ENCODE measurements around the gene NUDT16L1. TPM values are rescaled to one million over a fixed set of nuclear protein-coding genes. Genes with fewer than 3 reads are reported as not detected.

The NUDT16L1 gene
- total and polyA plus RNA-seq, 2 of the 4 experiments (the other 2 are of a cell fraction), result 22.9 to 44.3 TPM

- H3K9me3 ChIP-seq (ENCODE audit: control insufficient read depth, insufficient read depth, low read length), result no peaks in the 10 kb centered on the region
- H3K4me2 ChIP-seq (ENCODE audit: low read depth, low read length), result no peak overlapping the region
- intact Hi-C loops (cut with micrococcal nuclease), result no loop called here
- no peak overlapping the region for H4K5ac ChIP-seq (ENCODE audit: low read depth, low read length)
- H2BK20ac ChIP-seq (ENCODE audit: low read depth, low read length), result no peak overlapping the region
- no peak overlapping the region; the same call in 1 of the 2 replicates for H3K56ac ChIP-seq (ENCODE audit: extremely low read depth, insufficient read depth, low read length)
- in situ Hi-C loops (cut with MboI; ENCODE audit: low sequenced_read_pairs), result no loop called here
- H2AK5ac ChIP-seq (ENCODE audit: low read depth, low read length), result no peak overlapping the region
- peaks cover 4% of the 10 kb centered on the region; the same call in 1 of the 2 replicates for H3K4me1 ChIP-seq (ENCODE audit: control insufficient read depth, insufficient read depth, low read length)
- no peak overlapping the region for H2AK9ac ChIP-seq (replicated peaks; ENCODE audit: low read depth, low read length, poor library complexity)
- DNase-seq (no peak), ATAC-seq (ENCODE audit: low read depth) (no peak)
- peaks cover 20% of the 10 kb centered on the region for H4K20me1 ChIP-seq (ENCODE audit: insufficient read depth, low read length)
- no peak for TF ChIP-seq POLR2A (IDR thresholded peaks at IDR 0.05; ENCODE audit: low read depth, low read length)
- no peak for TF ChIP-seq USF2 (IDR thresholded peaks at IDR 0.05; ENCODE audit: low read depth, low read length)
- TF ChIP-seq RCOR1 (IDR thresholded peaks at IDR 0.05; ENCODE audit: insufficient replicate concordance, low read length), result no peak
- no peak for TF ChIP-seq MAZ (IDR thresholded peaks at IDR 0.05; ENCODE audit: borderline replicate concordance, low read depth, low read length)
- TF ChIP-seq ELK1 (IDR thresholded peaks at IDR 0.05; ENCODE audit: borderline replicate concordance, low read depth, low read length), result no peak
- no peak for TF ChIP-seq CTCF (conservative IDR thresholded peaks at IDR 0.05; ENCODE audit: low read depth, low read length)
- TF ChIP-seq CHD1 (IDR thresholded peaks at IDR 0.05; ENCODE audit: low read depth, low read length), result no peak
- TF ChIP-seq MAFK (IDR thresholded peaks at IDR 0.05; ENCODE audit: low read depth, low read length), result no peak
- TF ChIP-seq CEBPB (IDR thresholded peaks at IDR 0.05; ENCODE audit: low read depth, low read length), result no peak
- TF ChIP-seq FOS (IDR thresholded peaks at IDR 0.05; ENCODE audit: low read depth, low read length), result no peak
- no peak for TF ChIP-seq RFX5 (IDR thresholded peaks at IDR 0.05; ENCODE audit: low read depth, low read length)
- TF ChIP-seq MXI1 (IDR thresholded peaks at IDR 0.05; ENCODE audit: borderline replicate concordance, low read depth, low read length), result no peak
- no peak for TF ChIP-seq RAD21 (IDR thresholded peaks at IDR 0.05; ENCODE audit: low read length)
- no peak for TF ChIP-seq NFE2L2 (IDR thresholded peaks at IDR 0.05; ENCODE audit: low read depth, low read length)
- no peak for TF ChIP-seq SMC3 (IDR thresholded peaks at IDR 0.05; ENCODE audit: low read depth, low read length)
- TF ChIP-seq BHLHE40 (IDR thresholded peaks at IDR 0.05; ENCODE audit: low read depth, low read length), result no peak
- H2BK5ac ChIP-seq (ENCODE audit: low read depth, low read length, poor library complexity, severe bottlenecking), result no peak overlapping the region
- H3K36me3 ChIP-seq (ENCODE audit: control insufficient read depth, insufficient read depth, low read length), result peaks cover 67% of the 10 kb centered on the region
- H3K27ac ChIP-seq (ENCODE audit: insufficient read depth, low read length), result no peak overlapping the region
- no peak overlapping the region for H3K23ac ChIP-seq (ENCODE audit: low read depth, low read length)
- no peak overlapping the region for H2AFZ ChIP-seq (replicated peaks; ENCODE audit: low read length, poor library complexity)
- H2BK120ac ChIP-seq (ENCODE audit: low read depth, low read length), result no peak overlapping the region
- H3K9me1 ChIP-seq (ENCODE audit: insufficient read depth, low read length), result 0 out of 2 replicates have a peak, but pooled peaks cover 3% of the 10 kb centered on the region
- no peak overlapping the region for H4K91ac ChIP-seq (ENCODE audit: insufficient read depth, low read depth, low read length)
- peaks cover 0 to 21% of the 10 kb centered on the region in 2 experiments; a peak in 3 of 4 replicates for H3K79me1 ChIP-seq (ENCODE audit: low read depth in 1 of 2, low read length in 2 of 2)
- ChIA-PET CTCF (interaction anchor here (0.9 kb wide), 1 partner anchor 75 kb away, joined by 3 read pairs; the partner anchor contains the start of gene MGRN1), POLR2A (ENCODE audit: unreplicated experiment) (no interaction called here)
- dilution Hi-C loops (cut with HindIII; ENCODE audit: low sequenced_read_pairs, unreplicated experiment), result no loop called here
- H2BK15ac ChIP-seq (ENCODE audit: low read depth, low read length), result no peak overlapping the region
- H3K4me3 ChIP-seq (ENCODE audit: insufficient read depth, low read depth, low read length), result no peak overlapping the region
- WGBS, 2 experiments (ENCODE audit: extremely low coverage in 2 of 2, insufficient read length in 1 of 2), result 96% methylated on average over 9 of the region's 19 CpGs; no CpG with 5 or more reads in 1 of the 2 experiments
- H4K8ac ChIP-seq (ENCODE audit: low read depth in 2 of 2, low read length in 2 of 2), result no peak overlapping the region
- no peak overlapping the region for H3K9ac ChIP-seq (ENCODE audit: low read depth, low read length)
- no peak overlapping the region for H3K4ac ChIP-seq (ENCODE audit: low read depth, low read length)
- no peaks in the 10 kb centered on the region for H3K27me3 ChIP-seq (ENCODE audit: control insufficient read depth, insufficient read depth, low read length)
- no TSS peak for BruUV-seq (replicated peaks)
- no peak overlapping the region for H3K18ac ChIP-seq (ENCODE audit: low read depth, low read length)
- H3K14ac ChIP-seq (replicated peaks; ENCODE audit: low read depth, low read length), result no peak overlapping the region
Measured at GRCh38 chr16:4699046-4699556, 5.7 kb downstream of the NUDT16L1 start.
